HAP-1 (cell line): ENCODE data around the gene METTL14.
"Not testable (repeated sequence)": the region's sequence is repeated elsewhere in the genome, so short reads cannot be mapped to it uniquely, and the experiment has no call there.

ENCODE experiments used
- DNase-seq, 2 experiments: peaks; one replicate each; pipeline ENCODE4 v3.0.0-alpha.2; 2016 to 2020; ENCODE audit warnings: low spot score in 2 of 2
- H3K27me3 ChIP-seq: fragments of 250-450 bp; sonication (Bioruptor Pico); 2 replicates; pipeline ENCODE4 v1.5.1; 2020; ENCODE audit warnings: low read depth, mild to moderate bottlenecking, moderate library complexity
- H3K36me3 ChIP-seq: fragments of 250-450 bp; sonication (Bioruptor Pico); replicated peaks from 2 replicates; pipeline ENCODE4 v1.5.1; 2020; ENCODE audit warnings: mild to moderate bottlenecking
- H3K4me1 ChIP-seq: fragments of 250-450 bp; sonication (Bioruptor Pico); 2 replicates; pipeline ENCODE4 v1.5.1; 2020; ENCODE audit warnings: mild to moderate bottlenecking
- H3K4me3 ChIP-seq: fragments of 250-450 bp; sonication (Bioruptor Pico); 2 replicates; pipeline ENCODE4 v1.5.1; 2020; ENCODE audit warnings: mild to moderate bottlenecking, moderate library complexity
- H3K9me3 ChIP-seq: fragments of 250-450 bp; sonication (Bioruptor Pico); 2 replicates; pipeline ENCODE4 v1.5.1; 2020; ENCODE audit warnings: mild to moderate bottlenecking, moderate library complexity
- in situ Hi-C: fragments of 300-500 bp; cut with MboI; formaldehyde crosslinking; loops from 3 replicates; pipeline ENCODE4 v1.14.3; 2020; ENCODE audit warnings: low sequenced_read_pairs, inconsistent platforms, mixed read lengths

Gene METTL14

DNA sequence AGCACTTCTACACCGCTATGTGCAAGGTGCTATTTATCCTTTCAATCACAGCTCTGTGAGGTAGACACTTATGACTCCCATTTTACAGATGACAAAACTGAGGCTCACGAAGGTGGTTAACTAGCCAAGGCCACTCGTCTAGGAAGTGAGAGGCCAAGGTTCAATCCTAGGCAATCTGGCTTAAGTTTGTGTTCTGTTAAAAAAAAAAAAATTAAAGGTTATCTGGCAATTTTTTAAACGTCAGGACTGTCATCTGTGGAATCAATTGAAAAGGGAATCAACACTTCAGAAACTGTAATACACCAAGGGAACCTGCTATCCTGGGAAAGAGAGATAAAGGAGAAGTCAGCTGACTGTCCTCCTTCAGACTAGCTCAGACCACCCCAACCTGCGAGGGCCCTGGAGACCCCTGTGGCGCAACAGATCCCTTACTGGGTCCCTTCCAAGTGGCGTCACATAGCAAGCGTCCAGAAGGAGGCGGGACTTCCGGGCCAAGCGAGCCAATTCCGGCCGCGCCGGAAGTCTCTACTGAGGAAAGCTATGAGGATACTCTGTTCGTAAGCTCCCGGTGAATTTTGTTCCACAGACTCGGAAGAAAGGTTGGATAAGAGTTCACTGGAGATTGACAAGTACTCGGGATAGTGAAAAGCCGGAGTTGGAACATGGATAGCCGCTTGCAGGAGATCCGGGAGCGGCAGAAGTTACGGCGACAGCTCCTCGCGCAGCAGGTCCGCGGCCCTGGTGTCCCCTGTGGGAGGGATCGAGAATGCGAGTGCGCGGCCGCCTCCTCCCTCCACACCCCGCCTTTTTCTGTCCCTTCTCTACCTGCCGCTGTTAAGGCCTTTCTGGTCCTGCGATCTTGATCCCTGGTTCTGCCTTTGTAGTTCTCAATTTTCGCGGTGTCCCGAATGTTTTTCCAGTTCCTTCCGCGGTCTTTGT lies at the start of gene METTL14:
METTL14 (plus strand) TSS at position 520 of the 939 bp plus-strand sequence; CDS start at position 663, 143 bp downstream.
- Histone ChIP-seq H3K4me3 (peak within 1 kb of the TSS; percentile 79), H3K9me3 (no peaks in the 10 kb centered on the region), H3K4me1 (peaks cover 15% of the 10 kb centered on the region), H3K27me3 (no peaks in the 10 kb centered on the region), H3K36me3 (peaks cover 2% of the 10 kb centered on the region; the same call in 1 of the 2 replicates)
- peak; percentile 89 to 96 for DNase-seq
- in situ Hi-C loops: loop anchor here (10.0 kb wide), 1 partner anchor 100 kb away; no protein-coding TSS in a partner anchor

DNA sequence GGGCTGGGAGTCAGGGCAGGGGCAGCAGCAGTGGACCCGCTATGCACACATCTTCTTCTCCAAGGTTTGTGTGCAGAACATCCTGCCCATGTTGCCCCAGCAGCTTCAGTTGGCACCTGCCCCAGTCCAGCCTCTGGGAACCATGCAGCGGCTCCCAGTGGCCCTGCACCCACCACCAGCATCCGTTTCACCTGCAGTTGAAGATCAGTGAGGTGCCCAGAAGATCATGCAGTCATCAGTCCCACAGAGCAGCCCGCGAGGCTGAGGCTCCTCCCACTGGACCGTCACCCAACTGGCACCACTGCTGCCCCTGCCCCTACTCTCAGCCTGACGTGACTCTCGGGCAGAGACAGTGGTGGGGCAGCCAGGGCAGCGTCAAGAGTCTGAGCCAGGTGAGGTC lies 49.1 kb upstream of the METTL14 start:
- H3K4me3 ChIP-seq, H3K4me1 ChIP-seq, in situ Hi-C loops, H3K9me3 ChIP-seq, H3K27me3 ChIP-seq, DNase-seq, H3K36me3 ChIP-seq: not testable (repeated sequence)

DNA sequence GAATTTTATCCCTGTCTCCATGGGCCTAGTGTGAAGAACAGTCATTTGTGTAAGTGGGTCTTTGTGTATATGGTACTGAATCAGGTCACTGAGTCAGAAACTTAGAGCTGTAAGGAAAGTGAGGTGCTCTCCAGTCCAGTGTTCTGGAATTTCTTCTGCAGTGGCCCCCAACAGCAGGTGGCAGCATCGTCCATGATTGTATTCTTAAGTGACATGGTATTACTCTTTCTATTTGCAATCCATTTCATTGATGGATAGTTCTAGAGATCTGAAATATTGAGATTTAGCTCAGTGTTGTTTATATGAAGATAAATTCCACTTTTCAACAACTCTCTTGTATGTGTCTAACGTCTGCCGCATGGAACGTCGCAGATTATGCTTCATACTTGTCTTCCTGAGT lies 20.5 kb upstream of the METTL14 start:
- H3K27me3 ChIP-seq, H3K4me3 ChIP-seq, in situ Hi-C loops, H3K36me3 ChIP-seq, H3K4me1 ChIP-seq, H3K9me3 ChIP-seq: not testable (repeated sequence)
- DNase-seq: peak in 1 of 2 experiments; percentile 67

DNA sequence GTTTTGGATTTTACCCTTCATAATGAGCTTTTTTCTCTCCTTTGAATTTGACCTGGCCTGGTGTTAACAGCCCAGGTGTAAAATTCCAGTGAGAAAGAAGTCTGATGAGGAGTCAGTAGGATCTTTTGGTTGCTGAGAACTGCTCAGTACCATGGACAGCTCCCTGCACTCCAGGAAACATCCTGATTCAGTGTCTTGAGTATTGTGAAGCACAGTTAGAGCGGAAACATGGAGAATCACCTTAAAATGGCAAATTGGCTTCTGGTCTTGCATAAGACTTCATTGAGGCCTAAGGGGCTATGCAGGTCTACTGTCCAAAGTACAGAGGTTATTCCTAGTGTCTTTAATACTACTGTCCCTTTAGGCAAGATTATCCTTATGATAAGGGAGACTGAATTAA lies 16.0 kb upstream of the METTL14 start:
- peak; percentile 37 to 81 for DNase-seq
- H3K9me3 ChIP-seq, H3K36me3 ChIP-seq, H3K4me3 ChIP-seq, in situ Hi-C loops, H3K27me3 ChIP-seq, H3K4me1 ChIP-seq: not testable (repeated sequence)

DNA sequence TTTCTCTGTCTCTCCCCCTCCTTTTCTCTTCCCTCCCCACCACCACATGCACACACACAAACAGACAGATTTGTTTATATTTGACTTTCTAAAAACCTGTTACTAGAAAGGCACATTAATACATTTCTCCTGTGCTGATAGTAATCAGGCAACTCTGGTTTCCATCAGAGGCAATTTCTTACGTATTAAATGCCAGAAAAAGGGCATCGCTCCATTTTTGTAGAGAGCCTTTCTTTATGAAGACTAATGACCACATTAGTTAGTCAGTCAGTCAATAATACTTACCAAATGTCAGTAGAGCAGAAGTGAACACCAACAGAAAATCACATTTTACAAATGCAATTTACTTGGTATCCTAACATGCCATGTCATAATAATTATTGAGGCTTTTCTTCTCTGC lies 14.2 kb upstream of the METTL14 start:
- H3K4me3 ChIP-seq, in situ Hi-C loops, H3K36me3 ChIP-seq: not testable (repeated sequence)

DNA sequence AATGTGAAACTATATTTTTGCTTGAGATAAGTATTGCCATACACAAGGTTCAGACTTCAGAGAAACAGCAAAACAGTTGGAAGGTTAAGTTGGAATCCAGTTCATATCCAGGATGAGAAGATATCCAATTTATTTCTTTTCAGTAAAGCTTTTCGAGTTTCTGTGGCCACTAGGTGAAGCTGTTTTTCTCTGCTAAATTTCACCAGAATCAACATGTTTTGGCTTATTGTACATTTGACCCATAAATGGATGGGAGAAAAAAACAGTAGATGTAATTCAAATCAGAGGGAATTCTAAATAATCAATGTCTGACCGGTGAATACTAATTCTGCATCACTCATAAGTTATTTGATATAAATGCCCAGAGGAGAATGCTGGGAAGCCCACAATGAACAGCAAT lies 9.1 kb upstream of the METTL14 start:
- H3K4me1 ChIP-seq: no peaks in the 10 kb centered on the region
- no peaks in the 10 kb centered on the region for H3K36me3 ChIP-seq
- no peaks in the 10 kb centered on the region for H3K9me3 ChIP-seq
- no peak for DNase-seq
- in situ Hi-C loops: no loop called here
- H3K4me3 ChIP-seq: no peak overlapping the region
- no peaks in the 10 kb centered on the region for H3K27me3 ChIP-seq

More for the DNA sequence above, 14.2 kb upstream of the METTL14 start:
- H3K27me3 ChIP-seq, H3K4me1 ChIP-seq, DNase-seq, H3K9me3 ChIP-seq: not testable (repeated sequence)

DNA sequence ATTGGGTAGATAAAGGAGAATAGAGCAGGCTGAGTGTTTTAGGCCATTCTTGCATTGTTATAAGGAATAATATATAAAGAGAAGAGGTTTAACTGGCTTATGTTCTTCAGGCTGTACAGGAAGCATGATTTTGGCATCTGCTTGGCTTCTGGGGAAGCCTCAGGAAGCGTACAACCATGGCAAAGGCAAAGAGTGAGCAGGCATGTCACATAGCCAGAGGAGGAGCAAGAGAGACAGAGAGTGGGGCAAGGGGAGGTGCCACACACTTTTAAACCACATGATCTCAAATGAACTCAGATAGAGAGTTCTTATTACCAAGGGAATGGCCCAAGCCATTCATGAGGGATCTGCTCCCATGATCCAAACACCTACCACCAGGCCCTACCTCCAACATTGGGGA lies 4.4 kb upstream of the METTL14 start:
- Histone ChIP-seq H3K9me3 (no peaks in the 10 kb centered on the region), H3K36me3 (no peaks in the 10 kb centered on the region), H3K4me1 (peaks cover 5% of the 10 kb centered on the region; the same call in 1 of the 2 replicates), H3K27me3 (no peaks in the 10 kb centered on the region), H3K4me3 (no peak overlapping the region)
- DNase-seq: no peak
- in situ Hi-C loops: loop anchor here (10.0 kb wide), 1 partner anchor 96 kb away; no protein-coding TSS in a partner anchor

DNA sequence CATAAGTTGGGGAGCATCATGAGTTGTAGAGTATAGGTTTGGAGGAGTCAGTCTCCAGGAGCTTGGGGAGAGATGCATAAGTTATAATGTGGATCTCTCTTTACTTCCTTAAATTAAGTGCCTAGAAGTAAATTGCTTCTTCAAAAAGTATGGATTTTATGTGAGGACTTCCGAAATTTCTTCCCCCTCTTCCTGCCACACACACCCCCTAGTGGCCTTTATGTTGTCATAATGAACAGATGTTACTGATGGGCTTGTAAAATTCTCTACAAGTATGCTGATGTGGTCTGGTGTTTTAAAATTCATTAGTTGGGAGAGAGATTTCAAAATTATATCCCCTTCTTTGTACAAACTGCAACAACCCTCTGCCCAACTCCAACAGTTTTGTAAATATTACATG lies 2.3 kb upstream of the METTL14 start:
- no peaks in the 10 kb centered on the region; the same call in 1 of the 2 replicates for H3K36me3 ChIP-seq
- peak; percentile 34 to 45 for DNase-seq
- no peaks in the 10 kb centered on the region for H3K27me3 ChIP-seq
- no peak overlapping the region for H3K4me3 ChIP-seq
- H3K9me3 ChIP-seq: no peaks in the 10 kb centered on the region
- in situ Hi-C loops: loop anchor here (10.0 kb wide), 1 partner anchor 98 kb away; no protein-coding TSS in a partner anchor
- H3K4me1 ChIP-seq: peaks cover 15% of the 10 kb centered on the region

DNA sequence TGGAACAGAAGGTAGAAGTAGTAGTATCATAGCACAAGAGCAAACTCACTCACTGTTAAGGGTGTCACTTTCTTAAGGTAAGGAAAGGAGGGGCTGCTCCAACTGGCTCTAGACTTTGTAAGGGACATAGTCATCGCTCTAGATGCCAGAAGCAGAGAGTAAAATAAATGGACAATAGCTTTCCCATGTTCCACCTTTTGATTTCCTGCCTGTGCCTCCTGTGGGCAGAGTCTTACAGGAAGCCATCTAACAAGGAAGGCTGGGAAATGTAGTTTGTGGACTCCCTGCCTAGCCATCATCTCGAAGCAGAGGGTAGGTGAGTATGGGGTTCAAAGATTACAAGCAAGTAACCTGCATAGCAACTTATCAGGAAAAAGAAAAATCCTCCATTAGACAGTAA lies 1.7 kb upstream of the METTL14 start:
- no peaks in the 10 kb centered on the region for H3K27me3 ChIP-seq
- H3K4me1 ChIP-seq: peaks cover 15% of the 10 kb centered on the region
- no peak overlapping the region for H3K4me3 ChIP-seq
- in situ Hi-C loops: loop anchor here (10.0 kb wide), 1 partner anchor 99 kb away; no protein-coding TSS in a partner anchor
- peak; percentile 33 to 66 for DNase-seq
- H3K9me3 ChIP-seq: no peaks in the 10 kb centered on the region
- no peaks in the 10 kb centered on the region; the same call in 1 of the 2 replicates for H3K36me3 ChIP-seq

DNA sequence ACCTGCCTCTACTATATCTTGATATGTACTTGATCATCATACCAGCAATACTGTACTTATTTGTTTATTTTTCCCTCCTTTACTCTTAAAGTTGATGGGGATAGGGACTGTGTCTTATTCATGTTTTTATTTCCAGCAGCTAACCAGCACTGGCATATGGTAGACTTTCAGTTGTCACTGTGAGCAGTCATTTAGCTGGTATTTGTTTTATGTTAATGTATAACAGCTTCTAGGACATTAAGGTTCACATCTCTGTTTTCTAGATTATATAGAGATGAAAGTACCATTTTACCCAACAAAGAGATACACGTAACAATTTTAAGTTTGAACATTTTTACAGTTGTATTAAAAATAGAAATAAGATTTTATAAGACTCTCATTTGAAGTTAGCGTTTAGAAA lies 17.9 kb downstream of the METTL14 start:
- in situ Hi-C loops: no loop called here
- Histone ChIP-seq H3K36me3 (peaks cover 51% of the 10 kb centered on the region), H3K4me3 (no peak overlapping the region), H3K4me1 (no peaks in the 10 kb centered on the region), H3K9me3 (no peaks in the 10 kb centered on the region), H3K27me3 (no peaks in the 10 kb centered on the region)
- no peak for DNase-seq

DNA sequence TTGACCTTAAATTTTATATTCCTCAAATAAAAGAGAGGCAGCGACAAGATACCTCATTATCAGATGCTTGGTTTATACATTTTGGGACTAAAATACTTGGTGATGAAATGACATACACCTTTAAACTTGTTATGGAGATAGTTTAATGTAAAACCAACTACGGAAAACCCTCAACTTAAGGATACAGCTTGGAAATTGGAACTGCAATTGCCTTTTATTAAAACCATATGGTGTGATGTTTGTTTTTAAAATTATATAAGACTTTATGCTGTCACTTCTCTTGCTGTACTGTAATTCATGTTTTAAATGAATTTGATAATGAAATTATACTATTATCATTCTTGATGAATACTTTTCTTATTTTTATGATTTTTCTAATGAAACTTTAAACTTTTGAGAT lies 25.9 kb downstream of the METTL14 start:
- Histone ChIP-seq H3K4me1 (peaks cover 11% of the 10 kb centered on the region), H3K9me3 (no peaks in the 10 kb centered on the region), H3K27me3 (no peaks in the 10 kb centered on the region), H3K36me3 (peaks cover 38% of the 10 kb centered on the region), H3K4me3 (no peak overlapping the region)
- in situ Hi-C loops: no loop called here
- DNase-seq: no peak

DNA sequence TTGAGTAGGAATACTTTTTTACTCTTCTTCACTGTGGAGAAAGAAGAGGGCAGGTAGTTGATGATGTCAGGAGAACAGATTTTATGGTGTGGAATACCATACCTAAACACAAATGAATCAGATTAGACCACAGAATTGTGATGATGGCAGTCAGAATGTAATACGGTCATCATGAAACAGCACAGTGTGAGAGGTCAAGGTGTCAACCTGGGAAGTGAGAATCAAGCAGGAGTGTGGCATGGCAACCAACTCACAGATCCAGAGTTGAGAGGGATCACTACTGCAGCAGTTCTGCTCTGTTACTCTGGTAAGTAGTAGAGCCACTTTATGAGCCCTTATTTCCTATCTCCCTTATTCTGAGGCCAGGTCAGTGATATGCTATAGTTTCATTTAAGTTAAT lies 27.7 kb downstream of the METTL14 start:
- H3K4me3 ChIP-seq: no peak overlapping the region
- peaks cover 27% of the 10 kb centered on the region for H3K36me3 ChIP-seq
- H3K4me1 ChIP-seq: peaks cover 16% of the 10 kb centered on the region
- no peaks in the 10 kb centered on the region for H3K27me3 ChIP-seq
- H3K9me3 ChIP-seq: no peaks in the 10 kb centered on the region
- in situ Hi-C loops: no loop called here
- DNase-seq: no peak

DNA sequence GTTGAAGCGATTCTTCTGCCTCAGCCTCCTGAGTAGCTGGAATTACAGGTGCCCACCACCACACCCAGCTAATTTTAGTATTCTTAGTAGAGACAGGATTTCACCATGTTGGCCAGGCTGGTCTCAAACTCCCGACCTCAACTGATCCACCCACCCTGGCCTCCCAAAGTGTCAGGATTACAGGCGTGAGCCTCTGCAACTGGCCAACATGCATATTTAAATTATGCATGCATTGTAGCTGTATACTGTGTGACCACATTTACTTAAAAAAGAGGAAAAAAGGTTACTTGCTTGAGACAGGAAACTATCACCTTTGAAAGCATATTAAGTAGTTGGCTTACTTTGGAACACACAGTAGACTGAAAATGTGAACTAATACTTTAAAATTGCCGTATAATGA lies 29.5 kb downstream of the METTL14 start:
- H3K27me3 ChIP-seq: no peaks in the 10 kb centered on the region
- no peak overlapping the region for H3K4me3 ChIP-seq
- H3K4me1 ChIP-seq: peaks cover 16% of the 10 kb centered on the region
- no peaks in the 10 kb centered on the region for H3K9me3 ChIP-seq
- H3K36me3 ChIP-seq: peaks cover 17% of the 10 kb centered on the region
- DNase-seq: no peak
- in situ Hi-C loops: no loop called here

DNA sequence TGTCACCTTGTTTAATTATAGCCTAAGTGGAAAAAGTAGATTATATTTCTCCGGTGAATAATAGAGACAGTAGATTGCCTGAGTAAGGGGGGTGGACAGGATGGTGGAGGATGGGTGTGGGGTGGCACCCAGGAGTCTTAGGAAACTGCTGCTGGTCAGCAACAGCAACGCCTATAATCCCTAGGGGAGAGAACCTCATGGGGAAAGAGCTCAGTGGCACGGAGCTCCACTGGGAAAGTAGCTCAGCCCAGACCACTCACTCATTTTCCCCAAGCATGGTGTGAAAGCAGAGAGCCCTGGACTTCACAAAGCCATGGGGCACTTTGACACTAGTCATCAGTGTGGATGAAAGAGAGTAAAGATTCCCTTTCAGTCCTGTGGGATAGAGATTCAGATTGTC lies 31.1 kb downstream of the METTL14 start:
- H3K4me3 ChIP-seq: no peak overlapping the region
- in situ Hi-C loops: no loop called here
- H3K27me3 ChIP-seq: no peaks in the 10 kb centered on the region
- peaks cover 5% of the 10 kb centered on the region for H3K36me3 ChIP-seq
- no peaks in the 10 kb centered on the region for H3K9me3 ChIP-seq
- peaks cover 16% of the 10 kb centered on the region for H3K4me1 ChIP-seq
- no peak for DNase-seq
